Liver (tissue), 3 donors: ENCODE measurements around the gene PDRG1.

Experiments
- CTCF ChIP-seq: fragments of 150-350 bp; IDR thresholded peaks from 2 replicates; pipeline ENCODE4 v1.5.1; 2017; ENCODE audit warnings: improper control_type of control experiment, low read depth, low read length; ENCODE audit not compliant: missing input control
- FOXA1 ChIP-seq: IDR thresholded peaks from 2 replicates; pipeline ENCODE4 v1.6.1; 2016; ENCODE audit warnings: antibody characterized with exemption
- GABPA ChIP-seq, 2 donors: IDR thresholded peaks in 1 of 2; conservative IDR thresholded peaks in 1 of 2; 2 replicates each; pipeline ENCODE4 v1.6.1; 2016; ENCODE audit warnings: antibody characterized with exemption in 2 of 2, mild to moderate bottlenecking in 1 of 2, moderate library complexity in 1 of 2
- JUND ChIP-seq, 2 donors: IDR thresholded peaks; 2 replicates each; pipeline ENCODE4 v1.6.1; 2016; ENCODE audit warnings: antibody characterized with exemption in 2 of 2
- REST ChIP-seq: IDR thresholded peaks from 2 replicates; pipeline ENCODE4 v1.6.1; 2016; ENCODE audit warnings: antibody characterized with exemption, mild to moderate bottlenecking
- donor health status: healthy.
- donor health status: healthy.

- TF ChIP-seq FOXA1 (no peak), CTCF (no peak), GABPA (IDR thresholded peaks at IDR 0.05 in 1 of 2, conservative IDR thresholded peaks at IDR 0.05 in 1 of 2) (no peak), REST (no peak), JUND (IDR thresholded peaks at IDR 0.05) (no peak)
Observed at GRCh38 chr20:31923388-31924331, 28.2 kb downstream of the PDRG1 start.
